Mesodermal cell (in vitro differentiated cells): ENCODE data around the gene PUS7L.

Experiments
- H3K27ac ChIP-seq: 2 replicates; pipeline ENCODE4 v1.7.0; 2013; ENCODE audit warnings: mild to moderate bottlenecking, low read depth, low read length, moderate library complexity; ENCODE audit not compliant: severe bottlenecking
- H3K36me3 ChIP-seq: 2 replicates; pipeline ENCODE4 v1.7.1; 2013; ENCODE audit warnings: mild to moderate bottlenecking, low read length, moderate library complexity; ENCODE audit not compliant: control insufficient read depth, insufficient read depth
- H3K4me1 ChIP-seq: one replicate; pipeline ENCODE4 v1.7.1; 2013; ENCODE audit warnings: mild to moderate bottlenecking, low read length; ENCODE audit not compliant: insufficient read depth, control insufficient read depth, poor library complexity, severe bottlenecking
- H3K4me3 ChIP-seq: 2 replicates; pipeline ENCODE4 v1.7.0; 2013; ENCODE audit warnings: low read length, control low read depth, mild to moderate bottlenecking; ENCODE audit not compliant: insufficient read depth, poor library complexity, severe bottlenecking; ENCODE audit errors: extremely low read depth
- H3K9me3 ChIP-seq: 2 replicates; pipeline ENCODE4 v1.7.1; 2013; ENCODE audit warnings: mild to moderate bottlenecking, low read length, moderate library complexity; ENCODE audit not compliant: control insufficient read depth
- WGBS, 2 experiments: methylation state at CpG; one replicate each; pipeline ENCODE4 v1.1.5; 2013; ENCODE audit warnings: missing lambda C conversion rate in 2 of 2; ENCODE audit not compliant: insufficient coverage in 2 of 2; 5-methylcytosine and 5-hydroxymethylcytosine counted together

Gene PUS7L

GRCh38 chr12:43744826-43745225, 13.8 kb downstream of the PUS7L start:
- no peaks in the 10 kb centered on the region for H3K4me1 ChIP-seq
- no peaks in the 10 kb centered on the region for H3K9me3 ChIP-seq
- no peak overlapping the region for H3K27ac ChIP-seq
- peaks cover 8% of the 10 kb centered on the region for H3K36me3 ChIP-seq
- H3K4me3 ChIP-seq = no peak overlapping the region

- Histone ChIP-seq H3K4me3 (no peak overlapping the region), H3K9me3 (no peaks in the 10 kb centered on the region), H3K36me3 (peaks cover 8% of the 10 kb centered on the region), H3K4me1 (no peaks in the 10 kb centered on the region), H3K27ac (no peak overlapping the region)
These were observed 16.5 kb downstream of the PUS7L start for GRCh38 chr12:43742106-43742505.

- H3K4me3 ChIP-seq = no peak overlapping the region
- peaks cover 14% of the 10 kb centered on the region for H3K36me3 ChIP-seq
- 89 to 94% methylated on average over 1 to 2 of the region's 3 CpGs for WGBS, 2 experiments
- no peaks in the 10 kb centered on the region for H3K4me1 ChIP-seq
- no peak overlapping the region for H3K27ac ChIP-seq
- no peaks in the 10 kb centered on the region for H3K9me3 ChIP-seq
These were observed 18.0 kb downstream of the PUS7L start for GRCh38 chr12:43740511-43741100.

- H3K9me3 ChIP-seq = no peaks in the 10 kb centered on the region
- H3K4me1 ChIP-seq = no peaks in the 10 kb centered on the region
- peaks cover 9% of the 10 kb centered on the region for H3K36me3 ChIP-seq
- WGBS, 2 experiments = 80% methylated on average over 1 of the region's 2 CpGs; no CpG with 5 or more reads in 1 of the 2 experiments
- no peak overlapping the region for H3K4me3 ChIP-seq
- H3K27ac ChIP-seq = no peak overlapping the region
These were observed 20.9 kb downstream of the PUS7L start for GRCh38 chr12:43737646-43738045.

GRCh38 chr12:43736927-43737440, 21.6 kb downstream of the PUS7L start:
- Histone ChIP-seq H3K9me3 (no peaks in the 10 kb centered on the region), H3K27ac (no peak overlapping the region), H3K36me3 (peaks cover 9% of the 10 kb centered on the region), H3K4me1 (no peaks in the 10 kb centered on the region), H3K4me3 (no peak overlapping the region)
- 89% methylated on average over 1 of the region's 3 CpGs; no CpG with 5 or more reads in 1 of the 2 experiments for WGBS, 2 experiments

GRCh38 chr12:43733687-43734086, 24.9 kb downstream of the PUS7L start:
- Histone ChIP-seq H3K9me3 (no peaks in the 10 kb centered on the region), H3K36me3 (peaks cover 6% of the 10 kb centered on the region), H3K4me1 (no peaks in the 10 kb centered on the region), H3K4me3 (no peak overlapping the region), H3K27ac (no peak overlapping the region)
- 90% methylated on average over 2 of the region's 3 CpGs; no CpG with 5 or more reads in 1 of the 2 experiments for WGBS, 2 experiments

- H3K36me3 ChIP-seq = no peaks in the 10 kb centered on the region
These were observed 28.3 kb downstream of the PUS7L start for GRCh38 chr12:43730283-43730682.

GRCh38 chr12:43728698-43729097, 29.9 kb downstream of the PUS7L start:
- H3K4me3 ChIP-seq = no peak overlapping the region
- no CpG with 5 or more reads among the region's 1 CpG for WGBS, 2 experiments
- no peaks in the 10 kb centered on the region for H3K36me3 ChIP-seq
- H3K9me3 ChIP-seq = no peaks in the 10 kb centered on the region
- no peaks in the 10 kb centered on the region for H3K4me1 ChIP-seq
- no peak overlapping the region for H3K27ac ChIP-seq

More at GRCh38 chr12:43730283-43730682, 28.3 kb downstream of the PUS7L start:
- 67 to 88% methylated on average over 1 to 3 of the region's 4 CpGs for WGBS, 2 experiments
- Histone ChIP-seq H3K9me3 (no peaks in the 10 kb centered on the region), H3K4me1 (no peaks in the 10 kb centered on the region), H3K27ac (no peak overlapping the region), H3K4me3 (no peak overlapping the region)

GRCh38 chr12:43728117-43728516, 30.5 kb downstream of the PUS7L start:
- Histone ChIP-seq H3K4me3 (no peak overlapping the region), H3K36me3 (no peaks in the 10 kb centered on the region), H3K9me3 (no peaks in the 10 kb centered on the region), H3K4me1 (no peaks in the 10 kb centered on the region), H3K27ac (no peak overlapping the region)
- no CpG with 5 or more reads among the region's 2 CpGs for WGBS, 2 experiments

- H3K4me3 ChIP-seq = no peak overlapping the region
These were observed 35.5 kb downstream of the PUS7L start for GRCh38 chr12:43723134-43723533.

GRCh38 chr12:43722621-43723020, 36.0 kb downstream of the PUS7L start:
- H3K9me3 ChIP-seq = no peaks in the 10 kb centered on the region
- no peaks in the 10 kb centered on the region for H3K36me3 ChIP-seq
- no peaks in the 10 kb centered on the region for H3K4me1 ChIP-seq
- H3K27ac ChIP-seq = no peak overlapping the region
- H3K4me3 ChIP-seq = no peak overlapping the region

More at GRCh38 chr12:43723134-43723533, 35.5 kb downstream of the PUS7L start:
- Histone ChIP-seq H3K4me1 (no peaks in the 10 kb centered on the region), H3K9me3 (no peaks in the 10 kb centered on the region), H3K36me3 (no peaks in the 10 kb centered on the region), H3K27ac (no peak overlapping the region)
